Peyer's patch (tissue), 4 donors: ENCODE measurements around the gene SEPTIN5. TPM values are rescaled to one million over a fixed set of nuclear protein-coding genes. Genes with fewer than 3 reads are reported as not detected.
A peak's percentile ranks its signal among the peaks of the same experiment; 100 is the strongest.

ENCODE experiments used
- DNase-seq, 3 donors: peaks; one replicate each; pipeline ENCODE4 v3.0.0-alpha.2; 2017 to 2019
- H3K27ac ChIP-seq, 4 donors: fragments of 200-600 bp; sonication (generic); one replicate each; pipeline ENCODE4 v1.5.1; 2016 to 2019
- H3K27me3 ChIP-seq, 2 donors: fragments of 200-600 bp; sonication (generic); one replicate each; pipeline ENCODE4 v1.5.1; 2019
- H3K36me3 ChIP-seq, 3 donors: fragments of 200-600 bp; sonication (generic); one replicate each; pipeline ENCODE4 v1.5.1; 2016 to 2019
- H3K4me1 ChIP-seq, 4 donors: fragments of 200-600 bp; sonication (generic); one replicate each; pipeline ENCODE4 v1.5.1; 2016 to 2019
- H3K4me3 ChIP-seq, 4 donors: fragments of 200-600 bp; sonication (generic); 1 replicate in 3 of 4; 2 replicates in 1 of 4; pipeline ENCODE4 v1.5.1; 2016 to 2019; ENCODE audit warnings: mild to moderate bottlenecking in 1 of 4
- H3K9me3 ChIP-seq, 4 donors: fragments of 200-600 bp; sonication (generic); one replicate each; pipeline ENCODE4 v1.5.1; 2016 to 2019; ENCODE audit warnings: mild to moderate bottlenecking in 1 of 4
- CTCF ChIP-seq, 6 experiments: fragments of 450-650 bp in 4 of 6; fragments of 200-600 bp in 2 of 6; sonication (generic) in 1 of 6; IDR thresholded peaks; one replicate each; pipeline ENCODE4 v1.5.1; 2017 to 2019; ENCODE audit warnings: antibody characterized with exemption in 6 of 6, mild to moderate bottlenecking in 3 of 6, moderate library complexity in 1 of 6
- POLR2A ChIP-seq, 2 donors: fragments of 450-650 bp; IDR thresholded peaks; one replicate each; pipeline ENCODE4 v1.5.1; 2017; ENCODE audit warnings: antibody characterized with exemption in 2 of 2, mild to moderate bottlenecking in 2 of 2, moderate library complexity in 2 of 2
- total RNA-seq, 4 donors: library from RNA; depleted of rRNA; stranded (reverse); fragments of >200 nt; gene quantifications; one replicate each; pipeline ENCODE4 v1.1.0, GENCODE V29; 2016

Gene SEPTIN5
- total RNA-seq, 4 donors from 2014 or later, result 2.8 to 20.6 (median 5.0) TPM

DNA sequence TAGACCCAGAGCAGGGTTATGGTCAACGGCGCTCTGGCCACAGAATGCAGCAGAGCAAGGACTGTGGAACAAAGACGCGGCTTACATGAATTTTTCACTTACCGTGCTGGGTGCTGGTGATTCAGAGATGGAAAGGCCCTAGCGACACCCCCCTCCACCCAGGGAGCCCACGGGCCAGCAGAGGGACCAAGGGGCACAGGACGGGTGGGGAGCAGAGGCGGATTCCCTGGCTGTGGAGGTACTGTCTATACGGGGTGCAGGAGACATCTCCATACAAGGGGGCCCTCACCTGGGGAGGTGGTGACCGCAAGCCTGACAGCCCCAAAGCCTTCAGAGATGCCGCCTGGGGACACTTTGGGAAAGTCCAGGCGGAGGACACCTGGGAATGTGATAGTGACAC, 1.1 kb upstream of the SEPTIN5 start:
- H3K36me3 ChIP-seq, result no peaks in the 10 kb centered on the region
- no peaks in the 10 kb centered on the region for H3K9me3 ChIP-seq
- H3K27me3 ChIP-seq, result peaks cover 0 to 12% of the 10 kb centered on the region in 2 donors
- peaks cover 0 to 22% (median 1%) of the 10 kb centered on the region in 4 donors for H3K4me1 ChIP-seq
- H3K4me3 ChIP-seq, result no peak overlapping the region
- TF ChIP-seq POLR2A (IDR thresholded peaks at IDR 0.05) (no peak), CTCF (IDR thresholded peaks at IDR 0.05) (no peak)
- no peak for DNase-seq
- no peak overlapping the region for H3K27ac ChIP-seq

DNA sequence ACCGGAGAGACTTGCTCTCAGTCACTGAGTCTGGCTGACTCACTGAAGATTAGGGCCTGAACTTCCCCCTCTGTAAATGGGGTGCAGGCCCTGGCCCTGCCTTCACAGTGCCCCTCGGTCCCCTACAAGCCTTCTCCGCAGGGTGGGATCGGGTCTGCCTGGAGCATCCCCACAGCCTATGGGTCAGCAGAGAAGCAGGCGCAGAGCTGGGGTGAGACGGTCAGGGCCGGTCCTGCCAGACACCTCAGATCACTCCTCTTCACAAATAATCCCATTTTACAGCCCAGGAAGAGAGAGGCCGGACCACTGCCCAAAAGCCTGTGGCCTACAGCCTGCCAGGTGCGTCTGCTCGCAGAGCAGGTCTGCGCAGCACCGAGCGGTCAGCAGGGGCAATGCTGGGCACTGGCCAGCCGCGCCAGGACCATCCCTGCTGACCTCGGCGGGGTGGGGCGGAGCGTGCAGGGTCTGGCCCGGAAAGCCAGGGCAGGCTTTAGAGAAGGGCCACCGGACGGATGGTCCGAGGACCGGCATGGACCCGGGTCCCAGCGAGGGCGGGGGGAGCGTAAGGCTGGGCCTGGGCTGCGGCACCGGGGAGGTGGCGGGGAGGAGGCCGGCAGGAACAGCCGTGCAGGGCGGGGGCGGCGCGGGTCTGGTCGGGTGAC, 522 bp upstream of the SEPTIN5 start:
- Histone ChIP-seq H3K27me3 (peaks cover 0 to 16% of the 10 kb centered on the region in 2 donors), H3K9me3 (no peaks in the 10 kb centered on the region), H3K4me3 (peak overlapping the region in 3 of 4 donors; percentile 52 to 70 (median 65)), H3K36me3 (no peaks in the 10 kb centered on the region), H3K4me1 (peaks cover 3 to 27% (median 6%) of the 10 kb centered on the region in 4 donors), H3K27ac (no peak overlapping the region)
- DNase-seq, result no peak
- TF ChIP-seq CTCF (IDR thresholded peaks at IDR 0.05) (no peak), POLR2A (IDR thresholded peaks at IDR 0.05) (no peak)

- Histone ChIP-seq H3K27ac (no peak overlapping the region), H3K4me1 (peaks cover 4 to 32% (median 9%) of the 10 kb centered on the region in 4 donors), H3K36me3 (no peaks in the 10 kb centered on the region), H3K27me3 (peaks cover 0 to 21% of the 10 kb centered on the region in 2 donors), H3K9me3 (no peaks in the 10 kb centered on the region), H3K4me3 (peak overlapping the region in 3 of 4 donors; percentile 52 to 70 (median 65))
- TF ChIP-seq CTCF (IDR thresholded peaks at IDR 0.05) (no peak), POLR2A (IDR thresholded peaks at IDR 0.05) (no peak)
- DNase-seq, result no peak
Observed at GRCh38 chr22:19715188-19715930, 1.1 kb downstream of the SEPTIN5 start.

DNA sequence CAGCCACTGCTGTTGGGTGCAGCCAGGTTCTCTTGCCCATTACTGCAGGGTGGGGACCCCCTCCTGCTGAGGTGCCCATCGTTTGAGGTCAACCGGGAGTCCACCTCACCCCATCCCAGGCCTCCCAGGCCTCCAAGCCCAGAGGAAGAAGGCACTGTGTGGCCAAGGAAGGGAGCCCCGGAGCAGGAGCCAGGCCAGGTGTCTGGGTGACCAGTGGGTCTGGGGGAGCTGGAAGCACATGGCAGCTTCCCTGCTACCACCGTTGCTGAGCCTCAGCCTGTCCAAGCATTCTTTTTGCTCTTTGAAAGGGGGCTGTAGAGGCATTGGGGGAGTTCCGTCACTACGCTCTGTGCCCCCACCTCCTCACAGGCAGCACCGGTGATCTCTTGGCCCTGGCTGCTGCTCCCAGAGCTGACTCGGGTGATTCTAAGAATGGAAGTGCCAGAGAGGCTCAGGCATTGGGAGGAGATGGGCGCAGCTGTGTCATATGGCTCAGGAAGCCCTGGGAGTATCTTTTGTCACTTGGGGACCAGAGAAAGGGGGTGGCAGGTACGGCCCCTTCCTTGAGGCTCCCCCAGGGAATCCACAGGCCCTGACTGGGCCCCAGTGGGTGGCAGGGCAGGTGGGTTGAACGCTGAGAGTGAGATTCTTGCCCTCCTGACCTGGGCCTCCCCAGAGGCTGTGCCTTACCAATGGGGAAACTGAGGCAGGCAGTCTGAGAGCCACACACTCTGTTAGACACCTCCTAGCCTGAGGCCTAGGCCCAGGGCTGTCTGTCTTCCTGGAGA, 1.9 kb downstream of the SEPTIN5 start:
- Histone ChIP-seq H3K27me3 (peaks cover 0 to 21% of the 10 kb centered on the region in 2 donors), H3K4me1 (peaks cover 4 to 32% (median 9%) of the 10 kb centered on the region in 4 donors), H3K36me3 (no peaks in the 10 kb centered on the region), H3K9me3 (no peaks in the 10 kb centered on the region), H3K27ac (no peak overlapping the region), H3K4me3 (no peak overlapping the region)
- no peak for TF ChIP-seq POLR2A (IDR thresholded peaks at IDR 0.05)
- TF ChIP-seq CTCF (IDR thresholded peaks at IDR 0.05), result no peak
- no peak for DNase-seq

GRCh38 chr22:19716829-19717105, 2.5 kb downstream of the SEPTIN5 start:
- H3K27ac ChIP-seq, result no peak overlapping the region
- TF ChIP-seq POLR2A (IDR thresholded peaks at IDR 0.05) (no peak), CTCF (IDR thresholded peaks at IDR 0.05) (no peak)
- peaks cover 4 to 32% (median 9%) of the 10 kb centered on the region in 4 donors for H3K4me1 ChIP-seq
- H3K27me3 ChIP-seq, result peaks cover 0 to 21% of the 10 kb centered on the region in 2 donors
- no peaks in the 10 kb centered on the region for H3K36me3 ChIP-seq
- DNase-seq, result no peak
- H3K9me3 ChIP-seq, result no peaks in the 10 kb centered on the region
- no peak overlapping the region for H3K4me3 ChIP-seq
